ENCODE measurements around the gene C11orf91. TPM values are rescaled to one million over a fixed set of nuclear protein-coding genes. Genes with fewer than 3 reads are reported as not detected.

Gene C11orf91
- total RNA-seq, 1 donor from 2014 or later, result 0.69 TPM

- H3K27ac Mint-ChIP-seq, result no peak overlapping the region
- H3K4me1 Mint-ChIP-seq (ENCODE audit: low read depth), result no peaks in the 10 kb centered on the region
- no peak overlapping the region for H3K4me3 Mint-ChIP-seq (ENCODE audit: low read depth)
- H3K27me3 Mint-ChIP-seq, result no peaks in the 10 kb centered on the region
- no peak for DNase-seq (ENCODE audit: low spot score, unreplicated experiment)
- H3K9me3 Mint-ChIP-seq (ENCODE audit: low read depth), result no peaks in the 10 kb centered on the region
- TF ChIP-seq CTCF (IDR thresholded peaks at IDR 0.05; ENCODE audit: unreplicated experiment), result no peak
- peaks cover 4% of the 10 kb centered on the region for H3K36me3 Mint-ChIP-seq (ENCODE audit: insufficient read depth)
These were observed 49.1 kb downstream of the C11orf91 start for GRCh38 chr11:33651555-33651954.

- Mint-ChIP-seq H3K27me3 (no peaks in the 10 kb centered on the region), H3K4me1 (ENCODE audit: low read depth) (no peaks in the 10 kb centered on the region), H3K4me3 (ENCODE audit: low read depth) (no peak overlapping the region), H3K27ac (no peak overlapping the region), H3K9me3 (ENCODE audit: low read depth) (no peaks in the 10 kb centered on the region), H3K36me3 (ENCODE audit: insufficient read depth) (peaks cover 1% of the 10 kb centered on the region)
- no peak for TF ChIP-seq CTCF (IDR thresholded peaks at IDR 0.05; ENCODE audit: unreplicated experiment)
- DNase-seq (ENCODE audit: low spot score, unreplicated experiment), result no peak
These were observed 50.7 kb downstream of the C11orf91 start for GRCh38 chr11:33649944-33650343.

Other genes with a start within 250 kb of the C11orf91 start
- 214 and 218 TPM in 2 replicates for gene CD59, start 35.6 kb upstream of the C11orf91 start, total RNA-seq
- 31.9 and 37.2 TPM in 2 replicates for gene FBXO3, start 73.7 kb upstream of the C11orf91 start, total RNA-seq
- 0.36 and 0.55 TPM in 2 replicates for gene LMO2, start 191.2 kb upstream of the C11orf91 start, total RNA-seq